GM21825 (cell line): ENCODE data around the gene APOL6.

Experiments used
- ATAC-seq: cut with Tn5 transposase; IDR thresholded peaks from one replicate; pipeline ENCODE4 v1.9.1; 2021; ENCODE audit warnings: mild to moderate bottlenecking, moderate library complexity; ENCODE audit not compliant: unreplicated experiment

The APOL6 gene, protein sequence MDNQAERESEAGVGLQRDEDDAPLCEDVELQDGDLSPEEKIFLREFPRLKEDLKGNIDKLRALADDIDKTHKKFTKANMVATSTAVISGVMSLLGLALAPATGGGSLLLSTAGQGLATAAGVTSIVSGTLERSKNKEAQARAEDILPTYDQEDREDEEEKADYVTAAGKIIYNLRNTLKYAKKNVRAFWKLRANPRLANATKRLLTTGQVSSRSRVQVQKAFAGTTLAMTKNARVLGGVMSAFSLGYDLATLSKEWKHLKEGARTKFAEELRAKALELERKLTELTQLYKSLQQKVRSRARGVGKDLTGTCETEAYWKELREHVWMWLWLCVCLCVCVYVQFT

DNA sequence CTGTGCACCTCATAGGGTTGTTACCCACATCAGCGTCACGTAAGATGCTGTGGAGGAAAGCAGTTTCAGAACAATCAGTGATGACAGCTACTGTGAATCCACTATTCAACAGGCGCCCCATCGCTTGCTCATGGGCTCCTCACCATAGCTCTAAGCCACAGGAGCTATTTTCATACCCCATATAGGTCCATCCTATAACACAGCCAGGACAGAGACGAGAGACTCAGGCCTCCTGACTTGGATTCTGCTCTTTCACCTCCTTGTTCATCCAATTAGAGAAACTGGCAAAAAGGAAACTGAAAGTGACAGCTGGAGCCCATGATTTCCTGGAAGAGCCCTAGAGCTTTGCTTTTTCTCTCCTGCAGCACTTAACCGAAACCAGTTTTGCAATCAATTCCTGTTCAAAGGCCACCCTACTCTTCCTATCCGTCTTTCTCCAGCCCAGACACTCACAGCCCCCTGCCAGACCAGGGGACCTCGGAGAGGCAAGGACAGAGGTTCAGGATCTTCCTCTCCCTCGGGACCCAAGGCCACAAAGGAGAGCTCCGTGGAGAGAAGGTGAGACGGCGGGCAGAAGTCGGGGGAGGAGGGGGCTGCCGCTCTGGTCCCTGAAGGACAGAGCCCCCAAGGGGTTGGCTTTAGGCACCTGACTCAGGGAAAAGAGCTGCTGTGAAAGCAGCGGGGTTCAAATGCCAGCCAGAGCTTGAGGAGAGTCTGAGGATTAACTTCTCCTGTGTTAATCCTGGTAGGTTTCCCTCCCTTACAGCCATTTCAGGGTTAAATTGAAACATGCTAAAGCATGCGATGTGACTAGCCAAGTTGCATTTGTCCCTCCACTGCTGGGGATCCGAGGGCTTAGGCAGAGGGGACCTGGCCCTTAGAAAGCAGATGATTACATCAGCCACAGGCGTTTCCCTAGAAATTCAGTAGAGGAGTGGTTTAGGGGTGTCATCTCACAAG lies at the start of gene APOL6:
TSS of gene APOL6 (plus strand) at position 381 of the 960 bp plus-strand sequence. CDS start 7,980 bp downstream, outside the sequence.
- no peak for ATAC-seq

DNA sequence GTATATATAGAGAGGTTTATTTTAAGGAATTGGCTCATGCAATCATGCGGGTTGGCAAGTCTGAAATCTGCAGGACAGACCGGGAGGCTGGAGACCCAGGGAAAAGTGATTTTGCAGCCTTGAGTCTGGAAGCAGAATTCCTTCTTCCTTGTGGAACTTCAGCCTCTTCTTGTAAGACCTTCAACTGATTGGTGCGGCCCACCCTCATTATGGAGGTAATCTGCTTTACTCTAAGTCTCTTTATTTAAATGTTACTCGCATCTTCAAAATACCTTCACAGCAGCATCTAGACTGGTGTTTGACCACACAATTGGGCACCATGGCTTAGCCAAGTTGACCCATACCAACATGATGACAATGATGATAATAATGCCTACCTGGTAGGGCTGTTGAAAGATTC lies 48.9 kb upstream of the APOL6 start:
- no peak for ATAC-seq

DNA sequence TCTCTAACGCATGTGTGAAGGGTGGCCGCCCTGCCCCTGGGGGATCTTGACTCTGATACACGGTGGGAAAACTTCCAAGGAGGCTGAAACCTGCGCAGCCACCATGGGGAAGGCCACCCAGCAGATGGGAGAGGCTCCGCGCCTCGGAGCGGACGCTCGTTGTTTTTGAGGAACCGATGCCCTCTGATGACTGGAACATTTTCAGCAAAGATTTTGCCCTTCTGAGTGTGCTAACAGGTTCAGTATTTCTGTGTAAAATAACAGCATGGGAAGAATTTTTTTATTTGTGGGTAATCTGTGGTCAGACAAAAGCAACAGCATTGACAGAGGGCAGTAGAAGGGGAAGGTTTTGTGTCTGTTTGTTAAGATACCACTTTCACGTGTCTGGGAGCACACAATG lies 47.8 kb upstream of the APOL6 start:
- no peak for ATAC-seq

DNA sequence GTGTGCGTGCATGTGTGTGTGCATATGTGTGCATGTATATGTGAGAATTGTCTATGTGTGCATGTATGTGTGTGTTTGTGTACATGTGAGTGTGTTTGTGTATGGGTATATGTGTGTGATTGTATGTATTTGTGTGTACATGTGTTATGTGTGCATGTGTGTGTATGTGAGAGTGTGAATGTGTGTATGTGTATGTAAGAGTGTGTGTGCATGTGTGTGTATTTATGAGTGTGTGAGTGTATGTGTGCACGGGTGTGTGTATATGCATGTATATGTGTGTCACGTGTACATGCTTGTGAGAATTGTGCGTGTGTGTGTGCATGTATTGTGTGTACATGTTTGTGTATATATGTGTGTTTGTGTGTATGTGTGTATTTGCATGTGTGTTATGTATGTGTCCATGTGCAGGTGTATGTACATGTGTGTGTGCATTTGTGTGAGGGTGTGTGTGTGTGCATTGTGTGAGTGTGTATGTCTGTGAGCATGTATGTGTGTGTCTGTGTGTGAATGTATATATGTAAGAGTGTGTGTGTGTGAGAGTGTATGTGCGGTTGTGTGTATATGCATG lies 47.1 kb upstream of the APOL6 start:
- no peak for ATAC-seq

DNA sequence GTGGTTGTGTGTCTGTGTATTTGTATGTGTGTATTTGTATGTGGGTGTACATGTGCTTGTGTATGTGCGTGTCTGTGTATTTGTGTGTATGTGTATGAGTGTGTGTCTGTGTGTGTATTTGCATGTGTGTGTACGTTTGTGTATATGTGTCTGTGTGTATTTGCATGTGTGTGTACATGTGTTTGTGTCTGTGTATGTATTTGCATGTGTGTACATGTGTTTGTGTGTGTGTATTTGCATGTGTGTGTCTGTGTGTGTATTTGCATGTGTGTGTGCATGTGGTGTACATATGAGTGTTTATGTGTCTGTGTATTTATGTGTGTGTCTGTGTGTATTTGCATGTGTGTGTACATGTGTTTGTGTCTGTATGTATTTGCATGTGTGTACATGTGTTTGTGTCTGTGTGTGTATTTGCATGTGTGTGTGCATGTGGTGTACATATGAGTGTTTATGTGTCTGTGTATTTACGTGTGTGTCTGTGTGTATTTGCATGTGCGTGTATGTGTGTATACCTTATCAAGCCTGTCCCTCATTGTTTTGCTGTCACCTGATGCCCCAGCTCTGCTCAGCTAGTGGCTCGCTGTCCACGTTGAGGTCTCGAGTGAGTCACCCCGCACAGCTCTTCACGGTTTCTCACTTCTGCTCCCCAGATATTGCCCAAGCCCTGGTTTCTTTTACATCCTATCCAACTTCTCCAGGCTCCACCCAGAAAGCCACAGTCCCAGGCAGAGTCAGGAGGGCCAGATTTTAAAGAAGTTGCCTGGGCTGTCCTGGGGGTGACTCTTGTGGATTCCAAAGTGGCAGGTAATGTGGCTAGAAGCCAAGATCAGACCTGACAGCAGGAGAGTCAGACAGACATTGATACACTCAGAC lies 46.3 kb upstream of the APOL6 start:
- ATAC-seq: no peak

DNA sequence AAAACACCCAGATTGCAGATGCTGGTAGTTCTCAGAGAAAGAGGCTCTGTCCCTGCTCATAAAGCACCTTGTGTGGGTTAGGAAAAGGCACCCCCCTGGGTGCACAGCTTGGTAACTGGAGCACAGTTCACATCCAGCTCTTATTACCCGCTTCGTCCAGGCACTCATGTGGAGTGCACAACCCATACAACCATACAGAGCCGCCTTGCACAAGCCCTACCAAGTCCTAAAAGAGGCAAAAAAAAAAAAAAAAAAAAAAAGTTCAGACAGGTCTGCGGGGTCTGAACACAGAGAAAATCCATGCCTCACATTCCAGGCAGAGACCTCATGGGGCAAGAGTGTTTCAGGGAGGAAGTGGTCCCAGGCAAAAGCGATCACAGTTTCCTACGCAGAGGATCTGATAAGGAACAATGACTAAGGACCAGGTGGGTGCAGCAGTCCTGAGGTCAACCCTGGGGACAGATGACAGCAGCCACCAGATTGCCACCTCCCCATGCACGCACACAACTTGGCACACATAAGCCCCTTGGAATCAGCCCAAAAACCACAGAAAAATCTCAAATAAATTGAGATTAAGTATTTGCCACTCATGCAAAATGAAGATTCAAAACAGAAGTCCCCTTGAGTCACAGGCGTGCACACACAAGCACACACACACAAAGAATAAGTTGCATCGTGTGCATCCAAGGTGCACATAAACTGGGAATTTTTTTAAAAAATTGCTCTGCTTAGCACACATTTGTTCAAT lies 43.5 kb upstream of the APOL6 start:
- no peak for ATAC-seq

DNA sequence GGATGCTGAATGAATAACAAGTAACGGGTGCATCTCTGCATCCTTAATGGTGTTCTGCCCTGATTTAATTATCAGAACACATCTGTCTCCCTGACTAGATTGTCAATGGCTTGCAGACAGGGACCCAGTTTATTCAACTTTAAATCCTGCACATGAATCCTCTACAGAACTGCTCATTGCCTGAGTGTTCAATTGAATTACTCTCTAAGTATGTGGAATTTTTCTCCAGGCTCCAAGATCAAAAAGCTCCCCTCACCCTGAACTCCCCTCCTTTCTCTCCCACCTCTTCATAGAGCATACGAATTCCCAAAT lies 42.9 kb upstream of the APOL6 start:
- ATAC-seq: no peak

DNA sequence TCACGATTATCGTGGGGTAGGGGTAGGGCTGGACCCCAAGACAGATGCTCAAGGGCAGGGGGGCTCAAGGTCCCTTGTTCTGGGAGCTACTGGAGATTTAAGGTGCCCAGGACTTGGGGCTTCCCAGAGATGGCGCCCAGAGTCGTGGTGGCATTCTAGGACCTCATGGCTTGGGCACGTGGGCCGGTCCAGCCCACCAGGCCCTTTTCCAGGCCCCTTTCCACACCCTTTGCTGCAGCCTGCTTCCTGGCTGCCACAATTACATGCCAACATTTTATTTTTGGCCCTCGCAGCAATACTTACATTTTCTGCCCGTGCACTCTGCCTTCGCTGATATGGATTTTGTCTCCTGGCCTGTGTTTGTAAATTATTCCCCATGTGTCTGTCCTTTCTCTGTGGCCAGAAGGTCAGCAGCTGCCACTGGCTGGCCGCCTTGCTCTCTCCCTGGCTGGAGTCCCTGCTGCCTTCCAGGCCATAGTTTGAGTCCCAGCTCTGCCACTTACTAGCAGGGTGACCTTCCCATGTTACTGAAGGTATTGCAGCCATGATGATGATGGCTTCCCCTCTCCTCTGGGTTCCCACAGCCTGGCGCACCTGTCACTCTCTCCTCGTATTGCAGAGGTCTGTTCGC lies 42.3 kb upstream of the APOL6 start:
- ATAC-seq: no peak

DNA sequence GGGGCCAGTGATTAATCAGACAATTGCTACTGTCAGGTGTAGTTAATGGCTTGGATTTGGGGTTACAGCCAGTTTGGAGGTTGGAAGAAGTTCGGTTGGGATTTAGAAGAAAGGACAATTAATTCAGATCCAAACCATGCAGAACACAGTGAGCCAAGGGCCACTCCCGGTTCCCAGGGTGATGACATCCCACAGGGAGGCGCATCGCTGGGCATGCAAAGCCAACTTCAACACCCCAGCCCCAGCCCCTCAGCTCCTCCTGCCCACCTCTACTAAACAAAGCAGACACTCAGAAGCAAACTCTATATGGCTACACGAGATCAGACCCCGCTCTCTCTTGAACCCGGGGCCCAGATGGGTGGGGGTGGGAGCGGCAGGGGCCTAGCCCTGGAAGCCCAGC lies 41.3 kb upstream of the APOL6 start:
- ATAC-seq: no peak

DNA sequence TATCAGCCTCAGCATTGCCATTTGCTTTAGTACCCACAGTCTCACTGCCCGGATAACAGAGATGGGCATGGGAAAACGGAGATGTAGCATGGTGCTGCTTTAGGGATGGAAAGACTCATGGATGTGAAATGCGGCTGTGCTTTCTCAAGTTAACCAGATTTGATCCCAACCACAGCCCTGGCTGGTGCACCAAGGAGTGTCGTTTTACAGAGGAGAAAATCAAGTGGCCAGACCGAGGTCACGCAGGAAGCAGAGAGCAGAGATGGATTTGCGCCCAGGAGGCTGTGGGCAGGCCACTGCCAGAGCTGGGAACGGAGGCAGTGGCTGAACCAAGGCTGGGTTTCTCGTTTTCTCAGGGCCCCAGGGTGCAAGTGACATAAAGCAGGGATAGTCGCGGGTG lies 40.2 kb upstream of the APOL6 start:
- ATAC-seq: no peak

DNA sequence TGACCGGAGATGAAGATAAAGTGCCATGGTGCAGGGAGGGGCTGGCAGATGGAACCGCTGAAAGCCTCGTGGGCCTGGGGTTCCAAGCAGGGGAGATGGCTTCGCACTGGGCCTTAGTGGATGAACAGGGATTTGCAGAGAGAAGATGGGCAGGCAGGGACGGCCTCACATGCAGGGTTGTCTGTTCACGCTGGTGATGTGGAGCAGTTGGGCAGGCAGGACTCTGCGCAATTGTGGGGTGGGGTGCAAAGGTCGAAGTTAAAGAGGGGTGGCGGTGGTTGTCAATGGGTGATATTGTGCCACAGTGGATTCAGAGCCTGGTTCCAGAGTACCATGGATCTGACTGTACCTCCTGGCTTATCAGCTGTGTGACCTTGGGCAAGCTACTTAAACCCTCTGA lies 39.0 kb upstream of the APOL6 start:
- ATAC-seq: no peak

DNA sequence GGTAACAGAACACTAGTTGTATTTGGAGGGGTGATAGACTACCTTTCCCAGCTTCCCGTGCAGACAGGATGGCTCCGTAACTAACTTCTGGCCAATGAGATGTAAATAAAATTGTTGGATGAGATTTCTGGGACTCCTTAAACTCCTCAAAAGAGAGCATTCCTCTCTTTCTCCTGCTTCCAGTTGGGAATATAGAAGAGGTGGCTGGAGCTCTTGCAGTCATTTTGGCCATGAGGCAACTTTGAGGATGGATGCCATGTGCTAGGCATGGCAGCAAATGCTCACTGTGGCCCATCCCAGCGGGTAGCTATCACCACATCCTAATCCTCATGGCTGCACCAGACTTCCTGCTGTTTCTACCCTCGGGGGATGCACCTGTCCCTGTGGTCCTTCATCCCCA lies 38.5 kb upstream of the APOL6 start:
- no peak for ATAC-seq

DNA sequence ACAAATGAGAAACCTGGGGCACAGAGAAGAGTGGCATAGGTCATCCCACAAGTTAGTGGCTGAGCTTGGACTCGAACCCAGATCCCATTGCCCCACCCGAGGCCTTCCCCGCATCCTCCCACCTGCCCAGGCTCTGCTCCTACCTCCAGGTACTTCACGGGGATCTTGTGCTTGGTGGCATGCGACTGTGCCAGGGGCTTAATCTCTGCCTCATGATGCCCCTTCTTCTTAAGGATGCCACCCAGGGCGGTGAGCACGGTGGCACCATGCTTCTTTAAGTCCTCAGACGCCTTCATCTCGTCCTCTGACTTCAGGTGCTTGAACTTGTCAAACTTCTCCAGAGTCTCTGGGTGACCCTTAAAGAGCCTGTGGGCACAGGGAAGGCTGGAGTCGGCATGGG lies 37.5 kb upstream of the APOL6 start:
- no peak for ATAC-seq

DNA sequence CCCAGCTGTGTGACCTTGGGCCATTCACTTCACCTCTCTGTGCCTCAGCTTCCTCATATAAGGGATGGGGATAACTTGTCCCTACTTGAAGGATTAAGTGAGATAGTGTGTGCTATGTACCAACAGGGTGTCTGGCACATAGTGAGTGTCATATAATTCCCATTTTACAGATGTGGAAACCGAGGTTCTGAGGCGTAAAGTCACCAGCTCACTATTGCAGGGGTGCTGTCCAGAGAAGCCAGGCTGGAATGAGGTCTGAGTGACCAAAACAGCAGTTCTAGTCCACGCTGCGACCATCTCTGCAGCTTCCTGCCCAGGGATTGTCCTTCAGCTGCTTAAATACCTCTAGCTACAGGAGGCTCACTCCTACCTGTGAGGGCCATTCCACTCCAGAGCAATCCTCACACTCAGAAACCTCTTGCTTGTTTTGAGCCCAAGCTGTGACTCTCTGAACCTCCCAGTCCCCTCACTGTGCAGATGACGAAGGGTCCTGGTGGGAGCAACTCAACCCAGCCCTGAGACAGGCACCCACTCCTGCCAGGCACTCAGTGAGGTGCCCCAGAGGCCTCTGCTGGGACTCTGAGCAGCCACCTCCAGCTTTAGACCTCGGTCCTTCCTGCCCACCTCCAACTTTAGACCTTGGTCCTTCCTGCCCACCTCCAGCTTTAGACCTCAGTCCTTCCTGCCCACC lies 36.9 kb upstream of the APOL6 start:
- ATAC-seq: no peak

DNA sequence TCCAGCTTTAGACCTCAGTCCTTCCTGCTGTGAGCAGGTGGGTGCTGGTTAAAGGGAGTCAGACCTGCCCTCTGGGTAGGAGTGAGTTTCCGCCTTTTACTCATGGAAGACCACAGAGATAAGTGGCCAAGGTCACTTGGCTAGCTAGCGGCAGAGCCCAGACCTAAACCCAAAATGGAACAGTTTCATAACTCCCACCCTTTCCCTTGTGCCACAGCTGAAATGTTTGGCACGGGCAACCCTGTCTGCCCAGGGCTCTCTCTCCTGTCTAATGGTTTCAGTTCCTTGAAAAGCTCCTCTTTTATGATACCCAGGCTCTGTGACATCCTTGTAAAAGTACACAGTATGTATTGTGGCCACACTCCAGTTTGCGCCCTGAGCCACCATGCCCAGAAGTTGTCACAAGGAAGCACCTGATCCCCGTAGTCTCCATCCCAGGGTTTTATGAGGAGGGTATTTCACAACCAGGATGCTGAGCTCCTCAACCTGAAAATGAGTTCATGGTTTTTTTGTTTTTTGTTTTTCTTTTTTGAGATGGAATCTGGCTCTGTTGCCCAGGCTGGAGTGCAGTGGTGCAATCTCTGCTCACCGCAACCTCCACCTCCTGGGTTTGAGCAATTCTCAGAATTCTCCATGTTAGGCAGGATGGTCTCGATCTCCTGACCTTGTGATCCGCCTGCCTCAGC lies 36.2 kb upstream of the APOL6 start:
- ATAC-seq: no peak

DNA sequence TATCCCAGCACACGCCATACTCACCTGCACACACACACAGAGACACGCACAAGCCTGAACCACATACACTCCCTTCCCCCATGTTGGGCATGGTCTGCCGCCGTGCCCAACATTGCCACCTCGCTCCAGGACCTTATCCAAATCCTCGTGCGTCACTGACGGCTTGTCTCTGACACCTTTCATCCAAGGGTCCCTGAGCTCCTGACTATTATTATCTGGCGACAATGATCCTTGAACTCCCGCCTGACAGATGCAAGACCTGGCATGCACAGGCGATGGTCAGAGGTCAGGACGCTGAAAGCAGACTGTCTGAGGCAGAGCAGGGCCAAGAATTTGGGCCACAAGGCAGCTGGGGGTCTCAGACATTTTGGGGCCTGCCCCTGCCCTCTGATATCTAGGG lies 35.3 kb upstream of the APOL6 start:
- no peak for ATAC-seq

DNA sequence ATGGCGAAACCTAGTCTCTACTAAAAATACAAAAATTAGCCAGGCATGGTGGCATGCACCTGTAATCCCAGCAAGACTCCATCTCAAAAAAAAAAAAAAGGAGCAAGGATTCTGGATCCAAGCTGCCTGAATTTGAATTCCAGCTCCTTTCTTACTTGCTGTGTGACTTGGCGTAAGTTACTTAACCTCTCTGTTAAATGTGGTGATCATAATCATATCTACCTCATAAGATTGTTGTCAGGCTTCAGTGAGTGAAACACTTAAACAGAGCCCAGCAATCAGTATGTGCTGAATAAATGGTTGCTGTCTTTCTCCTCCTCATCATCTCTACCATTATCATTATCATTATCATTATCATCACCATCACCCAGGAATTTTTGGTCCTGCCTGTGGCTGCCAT lies 33.8 kb upstream of the APOL6 start:
- ATAC-seq: no peak

DNA sequence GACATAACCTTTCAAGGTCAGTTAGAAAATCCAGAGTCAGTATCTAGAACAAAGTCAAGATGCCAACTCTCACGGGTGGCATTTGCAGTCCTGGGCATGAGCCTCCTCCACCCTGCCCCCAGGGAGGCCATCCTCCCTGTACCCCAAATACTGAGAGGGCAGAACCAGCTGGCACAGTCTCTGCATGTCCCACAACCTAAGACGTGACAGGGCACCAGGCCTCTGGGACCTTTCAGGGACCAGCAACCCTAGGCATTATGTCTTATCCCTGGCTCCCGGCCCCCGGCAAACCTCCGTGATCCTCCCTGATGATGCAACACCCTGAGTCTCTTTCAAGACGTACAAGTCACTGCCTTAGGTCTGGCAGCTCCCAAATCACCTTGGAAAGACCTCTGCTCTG lies 33.1 kb upstream of the APOL6 start:
- ATAC-seq: no peak

DNA sequence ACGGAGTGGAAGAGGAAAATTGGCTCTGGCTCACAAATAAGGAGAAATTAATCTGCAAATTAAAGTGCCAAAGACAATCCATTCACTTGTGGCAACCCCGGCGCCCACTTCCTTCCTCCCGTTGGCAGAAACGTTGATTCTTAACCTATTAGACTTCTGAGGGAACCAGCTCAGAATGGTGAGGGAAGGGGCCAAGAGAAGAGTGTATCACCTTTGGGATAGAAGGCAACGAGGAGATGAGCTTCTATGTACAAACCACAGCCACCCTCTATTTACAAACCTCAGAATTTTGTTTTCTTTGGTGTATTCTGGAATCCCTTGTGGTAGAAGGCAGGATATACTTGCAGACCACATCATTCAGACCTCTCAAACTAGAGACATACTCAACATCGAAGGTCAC lies 32.2 kb upstream of the APOL6 start:
- no peak for ATAC-seq
